Smooth muscle cell (in vitro differentiated cells): ENCODE data around the gene CEP57. TPM values are rescaled to one million over a fixed set of nuclear protein-coding genes. Genes with fewer than 3 reads are reported as not detected.

ENCODE experiments used
- DNase-seq: peaks from one replicate; lab custom pipeline; 2025; ENCODE audit not compliant: unreplicated experiment; lab: John Stamatoyannopoulos, UW
- H2AFZ ChIP-seq: fragments of 200-600 bp; sonication (generic); 2 replicates; pipeline ENCODE4 v1.6.0; 2016; ENCODE audit warnings: antibody characterized with exemption, low read depth, mild to moderate bottlenecking
- H3F3A ChIP-seq: fragments of 200-600 bp; sonication (generic); 2 replicates; pipeline ENCODE4 v1.6.0; 2017; ENCODE audit warnings: antibody characterized with exemption, low read depth
- H3K27ac ChIP-seq: fragments of 200-600 bp; sonication (generic); 2 replicates; pipeline ENCODE4 v1.5.1; 2016; ENCODE audit warnings: low read depth, mild to moderate bottlenecking
- H3K27me3 ChIP-seq: fragments of 200-600 bp; sonication (generic); 2 replicates; pipeline ENCODE4 v1.6.1; 2016; ENCODE audit warnings: low read depth, mild to moderate bottlenecking
- H3K36me3 ChIP-seq: fragments of 200-600 bp; sonication (generic); 2 replicates; pipeline ENCODE4 v1.5.1; 2016; ENCODE audit warnings: low read depth
- H3K4me1 ChIP-seq: fragments of 200-600 bp; sonication (generic); 2 replicates; pipeline ENCODE4 v1.5.1; 2016; ENCODE audit warnings: low read depth
- H3K4me2 ChIP-seq: fragments of 200-600 bp; sonication (generic); 2 replicates; pipeline ENCODE4 v1.6.0; 2016; ENCODE audit warnings: mild to moderate bottlenecking
- H3K4me3 ChIP-seq: fragments of 200-600 bp; sonication (generic); 2 replicates; pipeline ENCODE4 v1.5.1; 2016; ENCODE audit warnings: mild to moderate bottlenecking
- H3K79me2 ChIP-seq: fragments of 200-600 bp; sonication (generic); 2 replicates; pipeline ENCODE4 v1.6.0; 2016; ENCODE audit warnings: low read depth, mild to moderate bottlenecking
- H3K9ac ChIP-seq: fragments of 200-600 bp; sonication (generic); 2 replicates; pipeline ENCODE4 v1.6.0; 2016; ENCODE audit warnings: low read depth
- H3K9me3 ChIP-seq: fragments of 200-600 bp; sonication (generic); replicated peaks from 2 replicates; pipeline ENCODE4 v1.5.1; 2016; ENCODE audit warnings: low read depth
- H4K20me1 ChIP-seq: fragments of 200-600 bp; sonication (generic); 2 replicates; pipeline ENCODE4 v1.6.0; 2016; ENCODE audit warnings: low read depth
- WGBS: methylation state at CpG from one replicate; pipeline ENCODE4 v1.1.7; 2016; ENCODE audit warnings: low lambda C conversion rate; 5-methylcytosine and 5-hydroxymethylcytosine counted together
- polyA plus RNA-seq: library from polyadenylated mRNA; unstranded; fragments of >200 nt; fragmentation: Nextera tagmentation; extraction: Ambion mirVana; gene quantifications from 2 replicates; pipeline ENCODE4 v1.2.1, GENCODE V29; 2016
- total RNA-seq: library from RNA; depleted of rRNA; stranded (reverse); fragments of >200 nt; gene quantifications from 2 replicates; pipeline ENCODE4 v1.2.3, GENCODE V29; 2014
- TF ChIP-seq, protein P1 (sequence below): fragments of 200-600 bp; sonication (generic); IDR thresholded peaks from 2 replicates; pipeline ENCODE4 v1.5.1; 2017; ENCODE audit warnings: borderline replicate concordance, mild to moderate bottlenecking, antibody characterized with exemption; ENCODE audit not compliant: insufficient read depth, poor library complexity, severe bottlenecking

The CEP57 gene
- total and polyA plus RNA-seq, 2 experiments from 2014 or later, result 37.4 to 67.7 TPM

DNA sequence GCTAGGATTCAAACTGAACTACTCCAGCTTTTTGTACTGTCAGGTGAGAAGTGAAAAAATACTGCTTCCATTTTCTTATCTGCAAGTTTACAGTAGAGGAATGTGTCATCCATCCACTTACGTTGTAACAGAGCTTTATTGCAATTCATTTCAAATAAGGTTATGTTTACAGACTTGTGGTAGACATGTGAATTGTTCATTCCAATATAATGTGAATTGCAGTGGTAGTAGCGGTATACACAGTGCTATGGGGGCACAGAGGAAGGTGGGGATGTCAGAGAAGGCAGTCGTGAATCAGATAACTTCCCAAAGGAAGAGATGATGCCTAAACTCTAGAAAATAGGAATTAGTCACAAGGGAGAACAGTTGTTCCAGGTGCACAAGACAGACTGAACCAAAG lies 42.5 kb downstream of the CEP57 start:
- DNase-seq, result no peak
- TF ChIP-seq, protein P1, sequence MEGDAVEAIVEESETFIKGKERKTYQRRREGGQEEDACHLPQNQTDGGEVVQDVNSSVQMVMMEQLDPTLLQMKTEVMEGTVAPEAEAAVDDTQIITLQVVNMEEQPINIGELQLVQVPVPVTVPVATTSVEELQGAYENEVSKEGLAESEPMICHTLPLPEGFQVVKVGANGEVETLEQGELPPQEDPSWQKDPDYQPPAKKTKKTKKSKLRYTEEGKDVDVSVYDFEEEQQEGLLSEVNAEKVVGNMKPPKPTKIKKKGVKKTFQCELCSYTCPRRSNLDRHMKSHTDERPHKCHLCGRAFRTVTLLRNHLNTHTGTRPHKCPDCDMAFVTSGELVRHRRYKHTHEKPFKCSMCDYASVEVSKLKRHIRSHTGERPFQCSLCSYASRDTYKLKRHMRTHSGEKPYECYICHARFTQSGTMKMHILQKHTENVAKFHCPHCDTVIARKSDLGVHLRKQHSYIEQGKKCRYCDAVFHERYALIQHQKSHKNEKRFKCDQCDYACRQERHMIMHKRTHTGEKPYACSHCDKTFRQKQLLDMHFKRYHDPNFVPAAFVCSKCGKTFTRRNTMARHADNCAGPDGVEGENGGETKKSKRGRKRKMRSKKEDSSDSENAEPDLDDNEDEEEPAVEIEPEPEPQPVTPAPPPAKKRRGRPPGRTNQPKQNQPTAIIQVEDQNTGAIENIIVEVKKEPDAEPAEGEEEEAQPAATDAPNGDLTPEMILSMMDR, result peak; percentile 6
- Histone ChIP-seq H3K4me1 (peaks cover 12% of the 10 kb centered on the region), H4K20me1 (peaks cover 3% of the 10 kb centered on the region), H2AFZ (no peak overlapping the region), H3K4me2 (peak overlapping the region; percentile 7), H3K4me3 (no peak overlapping the region), H3K79me2 (no peaks in the 10 kb centered on the region), H3K9me3 (no peaks in the 10 kb centered on the region), H3K27me3 (no peaks in the 10 kb centered on the region), H3K27ac (peak overlapping the region; percentile 93), H3F3A (peaks cover 16% of the 10 kb centered on the region), H3K9ac (peak overlapping the region; percentile 32), H3K36me3 (peaks cover 6% of the 10 kb centered on the region)
- 53% methylated on average over 3 of the region's 3 CpGs for WGBS

- Histone ChIP-seq H3K27ac (peak overlapping the region; percentile 93), H3K79me2 (no peaks in the 10 kb centered on the region), H3K4me1 (peaks cover 12% of the 10 kb centered on the region), H3K9ac (no peak overlapping the region), H3K4me3 (no peak overlapping the region), H3K9me3 (no peaks in the 10 kb centered on the region), H2AFZ (no peak overlapping the region), H3K36me3 (peaks cover 6% of the 10 kb centered on the region), H3K27me3 (no peaks in the 10 kb centered on the region), H3K4me2 (no peak overlapping the region), H3F3A (peaks cover 16% of the 10 kb centered on the region), H4K20me1 (peaks cover 3% of the 10 kb centered on the region)
- no peak for DNase-seq
- TF ChIP-seq, protein P1, result no peak
- 43% methylated on average over 1 of the region's 1 CpG for WGBS
Observed at GRCh38 chr11:95833378-95833777, 43.1 kb downstream of the CEP57 start.

DNA sequence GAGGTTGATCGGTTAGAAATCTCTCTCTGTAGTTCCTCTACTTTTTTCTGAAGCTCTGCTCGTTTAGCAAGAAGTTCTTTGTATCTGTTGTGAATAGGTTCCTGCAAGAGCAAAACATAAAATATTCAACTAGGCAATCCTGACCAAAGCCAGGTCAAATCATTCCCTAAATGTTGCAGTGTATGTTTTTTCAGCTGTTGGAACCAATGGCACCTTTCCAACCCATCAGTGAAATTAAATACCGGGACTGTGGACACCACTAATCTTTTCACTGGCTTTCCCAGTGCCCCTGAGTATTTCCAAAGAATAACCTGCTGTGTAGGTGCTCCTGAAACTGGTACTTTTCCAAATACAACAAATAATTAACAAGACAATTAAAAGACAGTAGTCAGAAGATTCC lies 45.1 kb downstream of the CEP57 start:
- Histone ChIP-seq H3K4me1 (peaks cover 12% of the 10 kb centered on the region), H3F3A (peaks cover 8% of the 10 kb centered on the region), H4K20me1 (peaks cover 3% of the 10 kb centered on the region), H3K79me2 (no peaks in the 10 kb centered on the region), H3K9me3 (no peaks in the 10 kb centered on the region), H3K36me3 (peaks cover 6% of the 10 kb centered on the region), H3K9ac (no peak overlapping the region), H3K4me3 (no peak overlapping the region), H3K27me3 (no peaks in the 10 kb centered on the region), H3K27ac (peak overlapping the region; percentile 16), H3K4me2 (no peak overlapping the region), H2AFZ (no peak overlapping the region)
- TF ChIP-seq, protein P1, result no peak
- no peak for DNase-seq
- WGBS, result 79% methylated on average over 3 of the region's 3 CpGs

DNA sequence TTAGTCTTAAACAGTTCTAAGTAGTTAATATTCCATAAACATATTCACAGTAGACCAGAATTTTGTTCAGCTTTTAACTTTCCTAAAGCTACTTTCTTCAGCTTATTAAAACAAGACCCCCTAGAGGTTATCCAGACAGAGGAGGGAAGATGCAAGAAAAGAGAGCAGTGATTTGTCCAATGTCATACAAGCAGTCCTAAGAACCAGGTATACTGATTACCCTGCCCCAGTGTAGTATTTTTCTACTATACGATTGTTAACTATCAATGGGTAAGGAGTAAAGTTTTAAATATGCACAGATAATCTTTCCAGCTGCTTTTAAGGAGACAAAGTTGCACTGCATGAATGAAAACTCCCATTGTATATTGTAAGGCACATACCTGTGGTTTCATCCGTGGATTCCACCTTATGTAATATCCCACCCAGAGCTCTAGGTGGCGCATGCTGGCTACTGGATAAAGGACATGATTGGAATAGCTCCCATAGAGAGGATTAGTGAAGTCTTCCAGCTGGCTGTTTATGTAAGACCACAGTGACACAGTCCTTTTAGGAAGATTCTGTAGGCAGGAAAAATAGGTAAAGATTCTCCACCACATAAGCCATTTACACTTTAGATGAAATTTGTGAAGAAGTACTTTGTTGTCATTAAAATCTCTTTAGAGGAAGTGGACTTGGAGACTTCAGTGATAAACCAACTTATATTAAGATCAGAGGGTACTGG lies 45.6 kb downstream of the CEP57 start:
- H3K27me3 ChIP-seq, result no peaks in the 10 kb centered on the region
- H3K36me3 ChIP-seq, result peaks cover 6% of the 10 kb centered on the region
- peak overlapping the region; percentile 71 for H3K27ac ChIP-seq
- WGBS, result 4% methylated on average over 3 of the region's 3 CpGs
- DNase-seq, result no peak
- peaks cover 12% of the 10 kb centered on the region for H3K4me1 ChIP-seq
- H2AFZ ChIP-seq, result no peak overlapping the region
- no peaks in the 10 kb centered on the region for H3K79me2 ChIP-seq
- peak overlapping the region; percentile 15 for H3K4me2 ChIP-seq
- H3K9me3 ChIP-seq, result no peaks in the 10 kb centered on the region
- no peak overlapping the region for H3K4me3 ChIP-seq
- H3F3A ChIP-seq, result peaks cover 2% of the 10 kb centered on the region
- peaks cover 2% of the 10 kb centered on the region for H4K20me1 ChIP-seq
- TF ChIP-seq, protein P1, result peak; percentile 74
- no peak overlapping the region for H3K9ac ChIP-seq
